Right renal pelvis (tissue), 4 donors: ENCODE data around the gene DTHD1. TPM values are rescaled to one million over a fixed set of nuclear protein-coding genes. Genes with fewer than 3 reads are reported as not detected.

Experiments
- DNase-seq, 4 donors: peaks; one replicate each; pipeline ENCODE4 v3.0.0-alpha.2; 2013; ENCODE audit warnings: low read depth in 4 of 4, low spot score in 3 of 4, missing footprints in 1 of 4
- polyA plus RNA-seq, 4 donors: library from polyadenylated mRNA; unstranded; fragments of 120-200 nt; gene quantifications; one replicate each; pipeline ENCODE4 v1.2.1, GENCODE V29; 2013; ENCODE audit not compliant: insufficient read length in 4 of 4

Gene DTHD1
- polyA plus RNA-seq, 4 donors: 0.04 TPM; not detected in 3

DNA sequence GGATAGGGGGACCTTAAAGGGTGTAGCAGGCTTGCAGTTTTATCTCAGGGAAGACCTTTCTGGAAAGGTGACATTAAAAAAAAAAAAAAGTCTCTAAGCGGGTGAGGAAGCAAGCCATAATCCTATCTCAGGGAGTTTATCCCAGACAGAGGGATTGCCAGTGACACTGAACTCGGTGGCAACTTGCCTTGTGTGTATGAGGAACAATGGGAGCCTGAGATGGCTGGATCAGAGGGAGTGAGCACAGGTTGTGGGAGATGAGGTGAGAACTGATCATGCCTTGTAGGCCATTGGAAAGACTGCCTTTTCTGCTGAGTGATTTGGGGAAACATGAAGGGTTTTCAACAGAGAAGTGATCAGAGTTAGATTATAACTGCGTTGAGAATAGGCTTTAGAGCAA lies 31.1 kb downstream of the DTHD1 start:
- DNase-seq: no peak

DNA sequence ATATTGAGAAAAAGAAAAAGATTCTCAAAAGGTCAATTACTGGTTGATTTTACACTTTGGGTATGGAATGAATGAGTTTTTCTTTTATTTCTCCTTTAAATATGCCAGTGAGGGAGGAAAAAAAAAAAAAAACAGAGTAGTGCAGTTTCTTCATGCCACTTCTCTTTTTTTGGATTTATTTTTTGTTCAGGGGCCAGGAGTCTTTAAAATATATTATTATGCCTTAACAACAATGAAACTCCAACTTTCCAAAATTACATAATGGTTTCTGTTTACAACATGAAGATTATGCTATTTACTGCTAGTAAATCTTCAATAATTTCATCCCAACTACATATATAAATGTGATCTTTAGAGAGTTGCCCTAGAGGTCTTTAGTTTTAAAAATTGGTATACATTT lies 31.9 kb downstream of the DTHD1 start:
- no peak for DNase-seq

DNA sequence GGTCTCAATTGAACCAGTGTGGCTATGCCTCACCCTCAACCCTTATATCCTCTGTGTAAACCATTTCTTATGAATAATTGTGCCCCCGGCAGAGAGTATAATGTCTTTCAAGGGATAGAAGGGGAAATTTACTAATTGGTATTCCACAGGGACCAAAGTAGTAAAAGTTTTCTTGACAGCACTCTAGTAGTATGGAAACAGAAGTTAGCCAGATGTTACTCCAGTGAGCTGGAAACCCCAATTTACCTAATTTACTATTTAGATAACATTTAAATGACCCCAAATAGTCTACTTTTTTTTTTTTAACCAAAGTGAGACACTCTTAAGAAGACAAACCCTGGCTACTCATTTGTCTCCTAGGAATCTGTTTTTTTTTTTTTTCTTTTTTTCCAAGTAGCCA lies 32.3 kb downstream of the DTHD1 start:
- DNase-seq: no peak

DNA sequence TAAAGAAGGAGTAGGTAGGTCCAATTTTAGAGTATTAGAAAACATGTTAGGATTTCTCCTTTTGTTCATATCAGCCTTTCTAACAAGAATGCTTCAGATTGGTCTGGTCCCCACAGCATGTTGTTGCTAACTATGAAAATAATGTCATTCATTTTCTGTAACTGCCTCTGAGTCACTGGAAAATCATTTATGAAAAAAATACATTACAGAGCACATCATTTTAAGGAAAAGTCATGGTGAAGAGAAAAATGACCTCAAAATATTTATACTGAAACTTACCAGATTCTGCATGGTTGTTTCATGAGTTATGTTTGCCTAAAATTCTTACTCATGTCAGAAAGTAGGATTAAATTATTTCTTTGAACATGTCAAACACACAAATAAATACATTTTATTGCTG lies 35.2 kb downstream of the DTHD1 start:
- no peak for DNase-seq

DNA sequence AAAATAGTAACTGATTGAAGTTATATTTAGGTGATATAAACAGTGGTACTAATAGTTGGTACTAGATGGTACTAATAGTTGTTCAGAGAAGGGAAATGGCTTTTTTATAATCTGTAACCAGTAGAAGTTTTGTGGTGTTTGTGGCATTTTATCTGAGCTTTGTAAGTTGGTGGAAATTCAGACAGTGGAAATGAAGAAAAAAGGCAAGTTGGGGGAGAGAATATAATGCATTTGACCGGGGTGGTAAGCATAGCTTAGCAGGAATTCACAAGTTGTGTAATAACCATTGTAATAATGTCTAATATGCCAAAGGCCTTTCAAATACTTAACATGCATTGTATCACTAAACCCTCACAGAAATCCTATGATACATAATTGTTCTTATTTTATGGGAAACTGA lies 36.3 kb downstream of the DTHD1 start:
- DNase-seq: no peak

DNA sequence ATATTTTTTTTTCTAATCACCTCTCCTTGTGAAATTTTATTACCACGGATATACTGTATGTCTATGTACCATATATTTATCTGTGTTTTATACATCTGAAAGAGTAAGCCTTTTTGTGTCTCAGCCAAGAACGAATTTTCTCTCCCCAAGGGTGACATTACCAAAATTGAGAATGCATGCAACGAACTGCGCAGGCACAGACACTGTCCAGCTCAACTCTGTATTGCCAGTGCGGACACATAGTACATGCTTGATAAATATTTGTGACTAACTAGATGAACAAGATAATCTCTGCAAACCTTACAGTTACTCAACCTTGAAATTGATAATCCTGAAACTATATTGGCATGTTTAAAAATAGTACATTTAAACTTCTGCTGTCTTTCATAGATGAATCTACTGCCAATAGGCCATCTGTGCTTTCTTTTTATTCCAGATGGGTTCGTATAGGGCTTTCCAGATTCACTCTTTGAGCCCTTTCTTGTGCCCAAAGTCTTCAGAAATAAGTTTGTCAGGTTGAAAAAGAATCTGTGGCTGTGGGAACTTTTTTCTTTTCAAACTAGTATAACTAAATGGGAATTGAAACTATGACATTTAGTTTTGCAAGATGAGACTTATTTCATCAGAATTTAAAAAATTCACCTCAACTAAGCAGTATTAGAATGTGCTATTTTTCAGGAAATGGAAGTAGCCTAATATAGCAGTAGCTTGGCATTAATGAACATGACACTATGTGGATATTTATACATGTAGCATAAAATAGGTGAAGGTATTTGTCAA lies 38.9 kb downstream of the DTHD1 start:
- DNase-seq: no peak

DNA sequence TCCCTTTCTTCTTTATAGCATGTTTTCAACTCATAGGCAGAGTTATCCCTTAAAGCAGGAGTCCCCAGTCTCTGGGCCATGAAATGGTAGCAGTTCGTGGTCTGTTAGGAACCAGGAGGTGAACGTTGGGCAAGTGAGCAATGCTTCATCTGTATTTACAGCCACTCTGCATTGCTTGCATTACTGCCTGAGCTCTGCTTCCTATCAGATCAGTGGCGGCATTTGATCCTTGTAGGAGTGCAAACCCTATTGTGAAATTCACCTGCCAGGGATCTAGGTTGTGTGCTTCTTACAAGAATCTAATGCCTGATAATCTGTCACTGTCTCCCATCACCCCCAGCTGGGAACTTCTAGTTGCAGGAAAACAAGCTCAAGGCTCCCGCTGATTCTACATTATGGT lies 39.8 kb downstream of the DTHD1 start:
- no peak for DNase-seq

DNA sequence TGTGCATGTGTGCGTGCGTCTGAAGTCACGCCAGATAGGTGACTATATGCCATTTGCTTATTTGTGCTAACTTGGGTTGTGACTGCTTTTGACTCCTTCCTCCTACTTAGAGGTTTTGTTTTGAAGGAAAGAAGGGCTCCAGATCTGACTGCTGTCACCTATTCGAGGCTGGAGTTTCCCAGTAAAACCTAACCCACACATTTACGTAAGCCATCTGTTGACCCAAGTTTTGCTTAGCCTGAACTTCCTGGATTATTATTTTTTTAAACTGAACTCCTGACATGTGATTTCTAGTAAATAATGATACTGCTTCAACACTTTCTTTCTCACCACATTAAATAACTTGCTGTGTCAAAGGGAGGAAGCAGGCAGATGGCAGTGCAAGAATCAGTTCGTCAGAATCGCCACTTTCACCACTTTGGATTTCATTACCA lies 41.5 kb downstream of the DTHD1 start:
- no peak for DNase-seq

DNA sequence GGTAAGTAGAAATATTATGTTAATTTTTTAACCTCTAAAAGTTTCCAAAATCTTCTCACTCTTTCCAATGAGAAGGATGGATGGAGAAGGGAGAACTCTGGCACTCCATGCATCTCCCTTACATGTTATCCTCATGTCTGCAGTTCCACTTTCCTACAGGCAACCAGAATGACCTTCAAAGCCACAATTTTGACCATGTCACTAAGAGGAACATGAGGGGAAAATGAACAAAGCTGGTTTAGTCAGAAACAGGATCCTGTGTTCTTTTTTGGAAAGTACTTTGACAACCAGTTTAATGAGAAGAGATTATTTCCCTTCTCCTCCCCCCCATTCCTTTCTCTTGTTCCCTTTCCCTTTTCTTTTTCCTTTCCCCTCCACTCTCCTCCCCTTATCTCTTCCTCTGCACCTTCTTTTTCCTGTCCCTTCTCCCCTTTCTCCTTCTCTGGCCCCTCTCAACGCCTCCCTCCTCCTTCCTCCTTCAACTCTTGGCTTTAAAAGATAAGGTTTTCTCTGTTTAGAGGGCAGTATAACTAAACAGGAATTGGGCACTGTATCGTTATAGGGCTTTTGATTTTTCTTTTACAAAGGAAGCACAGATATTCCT lies 42.5 kb downstream of the DTHD1 start:
- no peak for DNase-seq

DNA sequence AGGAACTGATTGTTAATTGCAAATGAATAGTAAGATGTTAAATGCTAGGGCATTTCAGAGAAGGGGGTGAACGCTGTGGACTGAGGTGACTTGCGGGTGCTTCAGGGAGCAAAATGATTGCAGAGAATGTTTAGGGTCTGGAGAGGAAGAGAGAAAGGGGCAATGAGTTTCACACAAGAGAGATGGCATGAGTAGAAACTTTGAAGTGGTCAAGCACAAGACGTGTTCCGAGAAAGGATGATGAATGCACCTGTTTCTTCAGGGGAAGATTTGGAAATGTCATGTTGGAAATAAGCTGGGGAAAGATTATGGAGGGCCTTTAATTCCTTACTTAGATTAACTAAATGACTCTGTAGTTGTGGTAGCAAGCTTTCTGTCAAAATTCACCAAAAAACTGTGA lies 43.4 kb downstream of the DTHD1 start:
- no peak for DNase-seq

DNA sequence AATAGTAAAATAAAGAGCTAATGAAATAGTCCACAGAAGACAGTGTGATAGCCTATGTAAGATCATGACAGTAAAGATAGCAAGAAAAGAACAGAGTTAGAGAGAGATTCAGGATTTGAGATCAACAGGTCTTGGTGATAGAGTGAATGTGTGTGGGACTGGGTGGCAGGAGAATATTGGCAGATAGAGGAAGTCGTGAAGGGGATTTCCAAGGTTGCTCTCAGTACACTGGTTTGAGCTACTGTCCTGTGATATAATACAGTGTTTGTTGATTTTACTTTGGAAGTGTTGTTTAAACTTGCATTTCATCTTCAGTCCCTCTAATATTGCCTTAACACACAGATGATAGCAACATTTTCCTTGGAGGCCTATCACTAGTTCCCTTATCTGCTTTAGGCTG lies 44.1 kb downstream of the DTHD1 start:
- DNase-seq: no peak

DNA sequence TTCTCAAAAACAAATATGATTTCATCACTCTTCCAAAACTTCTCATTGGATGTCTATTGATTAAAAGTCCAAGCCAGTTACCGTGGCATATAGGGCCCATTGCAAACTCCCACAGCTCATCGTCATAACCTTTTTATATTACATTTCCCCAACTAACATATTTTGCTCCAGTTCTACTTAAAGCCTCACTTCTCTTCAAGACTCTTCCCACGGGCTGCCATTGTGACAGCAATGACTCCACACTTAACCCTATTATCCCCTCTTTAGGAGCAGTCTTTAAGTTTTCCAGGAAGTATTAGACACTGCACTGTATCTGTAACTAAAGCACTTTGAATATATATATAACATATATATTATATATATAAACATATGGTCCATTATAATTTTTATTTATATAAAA lies 44.5 kb downstream of the DTHD1 start:
- no peak for DNase-seq

DNA sequence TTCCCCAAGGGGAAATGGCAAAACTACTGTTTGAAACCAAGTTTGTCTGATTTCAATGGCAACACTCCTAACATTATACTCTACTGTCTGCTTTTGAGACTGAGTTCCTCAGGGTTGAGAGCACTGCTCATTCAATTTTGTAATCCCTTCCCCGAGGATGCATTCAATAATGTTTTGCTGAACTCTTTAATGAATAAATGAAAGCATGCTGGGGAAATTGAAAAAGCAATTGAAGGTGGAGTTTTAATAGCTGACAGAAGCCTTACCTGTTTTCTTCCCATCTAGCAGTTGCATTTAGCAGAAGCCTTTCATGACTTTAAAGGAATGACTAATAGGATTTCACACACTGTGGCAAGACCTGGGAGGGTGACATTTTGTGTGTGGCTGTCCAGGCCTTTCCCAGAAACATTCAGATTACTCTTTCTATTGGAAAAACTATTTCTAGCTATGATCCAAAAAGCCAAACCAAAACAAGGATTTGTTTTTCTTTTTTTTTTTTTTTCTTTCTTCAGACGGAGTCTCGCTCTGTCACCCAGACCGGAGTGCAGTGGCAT lies 45.1 kb downstream of the DTHD1 start:
- no peak for DNase-seq

DNA sequence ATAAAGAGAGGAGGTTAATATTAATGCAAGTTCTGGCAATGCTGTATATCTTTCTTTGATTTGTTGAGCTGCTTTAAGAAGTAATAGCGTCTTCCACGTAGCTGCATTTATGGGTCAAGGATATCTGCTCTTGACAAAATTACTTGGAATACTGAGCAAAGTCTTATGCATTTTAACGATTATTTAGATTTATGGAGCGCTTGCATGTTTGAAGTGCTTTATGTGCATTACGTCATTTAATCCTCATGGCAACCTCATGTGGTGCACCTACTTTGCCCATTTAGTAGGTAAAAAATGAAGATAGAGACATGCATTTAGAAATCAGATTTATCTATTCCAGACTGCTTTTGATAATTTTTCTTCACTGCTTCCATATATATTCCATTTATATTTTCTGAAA lies 46.0 kb downstream of the DTHD1 start:
- no peak for DNase-seq

DNA sequence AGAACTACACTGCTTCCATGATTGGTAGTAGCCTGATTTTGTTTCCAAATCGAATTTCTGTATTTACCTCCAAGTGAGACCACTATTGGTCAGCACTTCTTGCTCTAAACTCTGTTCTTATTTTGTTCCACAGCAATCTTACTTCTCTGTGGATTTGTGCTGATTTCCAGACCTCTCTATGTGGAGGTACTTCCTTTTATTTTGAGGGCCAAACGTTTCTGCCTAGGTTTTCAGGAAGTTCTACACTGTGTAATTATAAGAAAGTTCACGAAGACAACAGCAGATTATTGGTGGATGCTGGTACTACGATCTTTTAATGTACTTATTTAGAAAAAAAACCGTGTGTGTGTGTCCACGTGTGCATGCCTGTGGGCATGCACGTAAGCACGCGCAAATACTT lies 46.7 kb downstream of the DTHD1 start:
- DNase-seq: no peak

DNA sequence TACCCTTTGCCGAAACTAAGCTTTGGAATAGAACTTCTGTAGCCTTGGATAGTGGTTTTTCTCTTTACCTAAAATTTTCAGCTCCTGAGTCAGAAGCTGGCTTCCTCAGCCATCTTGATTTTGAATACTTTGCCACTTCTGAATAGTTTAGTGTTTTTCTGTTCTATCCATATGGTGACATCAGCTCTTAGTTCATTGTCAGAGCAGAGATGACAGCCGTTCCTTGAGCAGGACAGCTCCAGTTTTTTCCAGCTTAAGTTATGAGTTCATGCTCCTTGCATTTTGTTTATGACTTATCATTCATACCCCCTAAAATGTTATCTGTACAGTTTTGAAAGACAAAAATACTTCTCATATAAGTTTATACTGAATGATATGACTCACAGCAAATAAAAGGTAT lies 47.8 kb downstream of the DTHD1 start:
- DNase-seq: no peak

DNA sequence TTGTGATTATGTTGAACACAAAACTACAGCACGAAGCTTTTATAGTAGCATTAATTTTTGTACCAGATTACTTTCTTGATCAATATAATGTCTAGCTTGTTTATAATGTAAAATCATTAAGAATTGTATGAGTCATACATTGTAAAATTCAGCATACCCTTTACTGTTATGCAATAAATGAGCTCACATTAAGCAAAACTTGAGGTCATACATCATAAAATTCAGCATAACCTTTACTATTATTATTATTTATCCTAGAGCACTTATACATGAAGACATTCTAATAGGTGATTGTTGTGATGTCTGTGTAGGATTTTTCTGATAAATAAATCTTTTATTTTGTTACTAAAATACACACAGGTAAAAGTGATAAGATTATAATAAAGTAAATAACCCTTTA lies 49.4 kb downstream of the DTHD1 start:
- DNase-seq: no peak

DNA sequence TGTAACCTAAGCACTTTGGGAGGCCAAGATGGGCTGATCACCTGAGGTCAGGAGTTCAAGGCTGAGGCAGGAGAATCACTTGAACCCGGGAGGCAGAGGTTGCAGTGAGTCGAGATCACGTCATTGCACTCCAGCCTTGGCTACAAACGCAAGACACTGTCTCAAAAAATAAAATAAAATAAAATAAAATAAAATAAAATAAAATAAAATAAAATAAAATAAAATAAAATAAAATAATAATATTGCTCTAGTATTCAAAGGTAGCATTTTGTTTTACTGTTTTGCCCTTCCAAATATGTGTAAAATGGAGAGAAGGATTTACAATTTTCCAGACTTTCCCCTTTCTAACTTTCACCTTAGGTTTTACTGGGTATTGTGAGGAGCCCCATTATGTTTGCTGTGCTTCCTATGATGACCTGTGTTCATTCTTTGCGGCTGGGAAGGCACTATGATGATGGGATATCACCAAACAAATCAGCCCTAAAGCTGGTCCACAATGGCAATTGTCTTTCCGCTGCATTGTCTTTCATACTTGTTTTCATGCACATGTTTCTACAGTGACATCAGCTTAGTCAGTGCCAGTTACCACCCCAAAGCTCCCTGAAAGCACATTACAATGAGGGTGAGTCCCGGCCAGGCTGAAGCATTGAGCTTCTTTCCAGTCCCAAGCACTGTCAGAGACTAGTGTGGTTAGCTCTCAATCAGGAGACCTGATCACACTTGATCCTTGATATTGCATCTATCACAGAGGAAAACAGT lies 50.8 kb downstream of the DTHD1 start:
- no peak for DNase-seq

DNA sequence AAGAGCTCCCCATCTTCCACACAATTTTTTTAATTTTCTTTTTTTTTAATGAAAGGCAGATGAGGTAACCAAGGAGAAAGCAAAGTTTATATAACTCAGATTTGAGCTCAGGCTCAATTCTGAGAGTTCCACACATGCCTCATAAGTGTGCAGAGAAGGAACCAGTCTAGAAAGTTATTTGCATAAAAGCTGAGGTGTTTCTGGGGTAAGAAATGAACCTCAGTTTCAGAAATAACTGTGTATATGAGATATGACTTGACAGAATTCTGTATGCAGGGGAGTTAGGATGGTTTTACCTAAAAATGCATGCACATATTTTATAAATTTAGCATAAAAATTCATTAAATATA lies 51.3 kb downstream of the DTHD1 start:
- no peak for DNase-seq

DNA sequence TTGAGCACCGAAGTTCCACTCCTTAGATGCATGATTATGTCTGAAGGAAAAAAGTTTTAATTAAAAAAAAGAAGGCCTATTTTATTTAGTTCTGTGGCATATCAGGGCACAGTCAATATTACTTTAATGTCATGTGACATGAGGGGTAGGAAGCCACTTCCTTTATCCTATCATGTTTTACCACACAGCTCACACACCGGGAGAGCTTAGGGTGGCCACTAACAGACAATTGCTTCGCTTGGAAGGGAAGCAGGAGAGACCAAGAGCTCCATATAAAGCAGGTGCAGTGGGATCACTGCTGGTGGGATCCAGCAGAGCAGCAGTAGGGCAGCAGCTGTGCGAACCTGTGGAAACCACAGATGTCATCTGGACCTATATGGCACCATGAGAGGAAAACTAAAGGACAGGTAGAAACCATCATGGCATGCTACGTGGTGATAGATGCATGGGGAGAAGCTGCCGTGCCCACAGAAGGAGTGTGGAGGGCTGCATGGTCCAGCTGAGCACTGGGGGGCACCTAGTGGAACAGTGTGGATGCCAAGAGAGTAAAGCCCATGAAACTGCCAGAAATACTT lies 52.0 kb downstream of the DTHD1 start:
- no peak for DNase-seq

DNA sequence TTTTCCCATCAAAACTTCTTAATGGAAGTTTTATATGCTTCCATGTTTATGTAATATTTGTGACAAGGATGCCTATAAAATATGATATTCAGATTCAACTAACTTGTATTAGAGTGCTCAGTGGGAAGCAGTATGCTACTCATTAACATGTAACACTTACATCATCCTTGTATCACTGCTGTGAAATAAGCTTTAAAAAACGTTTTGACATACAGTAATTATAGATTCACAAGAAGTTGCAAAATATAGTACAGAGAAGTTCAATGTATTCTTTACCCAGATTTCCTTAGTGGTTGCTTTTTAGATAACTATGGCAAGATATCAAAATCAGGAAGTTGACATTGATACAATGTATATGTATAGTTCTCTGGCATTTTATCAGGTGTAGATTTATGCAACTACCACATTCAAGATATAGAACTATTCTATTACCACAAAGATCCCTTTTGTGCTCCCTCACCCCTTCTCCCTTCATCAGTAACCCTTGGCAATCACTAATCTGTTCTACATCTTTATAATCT lies 56.3 kb downstream of the DTHD1 start:
- DNase-seq: no peak
